ENCODE data around the gene SSBP4.

The SSBP4 gene

DNA sequence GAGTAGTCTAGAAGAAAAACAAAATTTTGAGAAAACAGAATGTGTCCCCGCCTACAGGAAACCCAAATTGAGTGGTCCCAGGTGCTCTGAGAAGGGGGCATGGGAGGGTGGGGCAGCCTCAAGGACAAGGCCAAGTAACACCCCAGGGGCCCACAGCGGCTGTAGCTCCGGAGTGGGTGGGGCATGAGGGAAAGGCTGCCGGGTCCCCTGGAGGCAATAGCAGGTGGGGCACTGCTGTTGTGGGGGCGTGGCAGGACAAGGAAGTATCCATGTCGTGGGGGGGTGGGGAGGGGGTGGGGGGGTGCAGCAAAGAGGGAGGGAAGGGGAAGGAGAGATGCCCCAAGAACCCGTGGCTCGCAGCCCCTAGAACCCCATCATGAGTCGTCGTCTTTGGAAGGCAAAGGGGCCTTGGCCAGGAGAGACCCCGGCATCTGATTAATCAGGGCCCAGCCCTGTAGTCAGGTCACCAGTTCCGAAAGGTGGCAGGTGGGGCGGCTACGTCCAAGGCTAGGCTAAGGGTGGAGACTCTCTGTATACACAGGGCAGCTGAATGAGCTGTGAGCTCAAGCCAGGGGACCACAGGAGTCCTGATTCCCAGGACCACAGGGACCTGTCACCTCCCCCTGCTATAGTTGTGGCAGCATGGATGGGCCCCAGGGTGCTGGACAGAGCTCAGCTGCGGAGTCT lies 26.2 kb downstream of the SSBP4 start:
- no peak for DNase-seq (ENCODE audit: low read depth)

DNA sequence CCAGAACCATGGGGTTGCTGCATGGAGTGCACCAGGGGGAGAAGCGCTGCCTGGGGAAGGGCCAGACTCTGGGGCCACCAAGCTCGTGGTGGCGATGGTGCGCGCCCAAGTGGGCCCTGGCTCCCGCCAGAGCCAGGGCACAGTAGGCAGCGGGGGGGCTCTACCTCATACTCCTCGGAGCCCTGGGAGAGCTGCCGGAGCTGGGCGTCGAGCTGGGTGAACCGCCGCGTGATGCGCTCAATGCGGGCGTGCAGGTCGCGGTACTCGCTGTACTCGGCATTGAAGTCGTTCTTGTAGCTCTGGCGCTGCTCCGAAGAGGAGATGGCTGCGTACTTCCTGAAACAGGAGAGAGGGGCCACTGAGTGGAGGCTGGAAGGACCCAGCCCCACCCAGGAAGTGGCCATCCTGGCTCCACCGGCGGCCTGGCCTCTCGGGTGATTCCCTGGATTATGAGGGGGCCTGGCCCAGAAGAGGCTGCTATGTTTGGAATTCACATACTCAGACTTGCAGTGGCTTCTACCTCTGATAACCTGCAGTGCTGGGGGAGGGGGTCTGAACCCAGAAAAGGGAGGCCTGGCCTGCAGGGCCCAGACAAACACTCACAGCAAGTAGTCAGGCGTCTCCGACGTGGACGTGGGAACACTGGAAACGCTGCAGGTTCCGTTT lies 27.1 kb downstream of the SSBP4 start:
- peak; percentile 49 for DNase-seq (ENCODE audit: low read depth)

DNA sequence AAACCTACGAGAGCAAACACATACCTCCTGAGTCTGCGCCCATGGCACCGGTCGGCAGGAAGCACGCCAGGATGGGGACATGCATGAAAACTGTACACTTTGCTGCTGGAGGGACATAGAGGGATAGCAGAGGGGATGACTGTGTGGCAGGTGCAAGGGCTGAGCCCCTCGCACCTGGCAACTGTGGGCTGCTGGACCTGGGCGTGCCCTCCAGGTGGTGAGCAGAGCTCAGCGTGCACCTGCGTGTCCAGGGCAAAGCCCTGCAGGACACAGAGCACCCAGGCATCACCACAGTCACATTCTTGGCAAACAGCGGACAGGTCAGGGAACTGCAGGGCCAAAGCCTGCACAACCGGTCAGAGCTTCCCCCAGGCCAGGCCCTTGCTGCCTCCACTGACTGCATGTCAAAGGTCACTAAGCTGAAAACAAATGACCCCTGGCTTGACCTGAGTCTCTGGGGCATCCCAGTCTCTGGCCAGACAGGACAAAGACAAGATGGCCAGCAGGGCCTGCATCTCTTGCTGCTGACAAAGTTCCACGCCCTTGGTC lies 27.7 kb downstream of the SSBP4 start:
- no peak for DNase-seq (ENCODE audit: low read depth)

DNA sequence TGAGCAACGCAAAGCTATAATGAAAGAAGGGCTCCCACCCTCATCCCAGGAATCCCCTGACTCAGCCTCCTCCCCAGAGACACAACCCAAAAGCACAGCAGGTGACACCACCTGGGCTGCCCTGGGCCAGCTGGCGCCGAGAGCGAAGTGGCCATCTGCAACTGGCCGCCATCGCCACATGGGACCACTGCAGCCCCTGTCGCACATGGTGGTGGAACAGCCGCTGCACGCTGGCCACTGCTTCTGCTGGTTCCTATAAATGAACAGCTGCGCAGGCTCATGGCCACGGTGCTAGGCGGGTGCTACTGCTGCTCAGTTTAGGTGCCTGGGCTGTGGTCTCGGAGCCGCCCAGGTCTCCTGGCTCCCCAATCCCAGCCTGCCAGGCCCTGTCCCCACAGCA lies 30.4 kb downstream of the SSBP4 start:
- DNase-seq (ENCODE audit: low read depth): no peak

DNA sequence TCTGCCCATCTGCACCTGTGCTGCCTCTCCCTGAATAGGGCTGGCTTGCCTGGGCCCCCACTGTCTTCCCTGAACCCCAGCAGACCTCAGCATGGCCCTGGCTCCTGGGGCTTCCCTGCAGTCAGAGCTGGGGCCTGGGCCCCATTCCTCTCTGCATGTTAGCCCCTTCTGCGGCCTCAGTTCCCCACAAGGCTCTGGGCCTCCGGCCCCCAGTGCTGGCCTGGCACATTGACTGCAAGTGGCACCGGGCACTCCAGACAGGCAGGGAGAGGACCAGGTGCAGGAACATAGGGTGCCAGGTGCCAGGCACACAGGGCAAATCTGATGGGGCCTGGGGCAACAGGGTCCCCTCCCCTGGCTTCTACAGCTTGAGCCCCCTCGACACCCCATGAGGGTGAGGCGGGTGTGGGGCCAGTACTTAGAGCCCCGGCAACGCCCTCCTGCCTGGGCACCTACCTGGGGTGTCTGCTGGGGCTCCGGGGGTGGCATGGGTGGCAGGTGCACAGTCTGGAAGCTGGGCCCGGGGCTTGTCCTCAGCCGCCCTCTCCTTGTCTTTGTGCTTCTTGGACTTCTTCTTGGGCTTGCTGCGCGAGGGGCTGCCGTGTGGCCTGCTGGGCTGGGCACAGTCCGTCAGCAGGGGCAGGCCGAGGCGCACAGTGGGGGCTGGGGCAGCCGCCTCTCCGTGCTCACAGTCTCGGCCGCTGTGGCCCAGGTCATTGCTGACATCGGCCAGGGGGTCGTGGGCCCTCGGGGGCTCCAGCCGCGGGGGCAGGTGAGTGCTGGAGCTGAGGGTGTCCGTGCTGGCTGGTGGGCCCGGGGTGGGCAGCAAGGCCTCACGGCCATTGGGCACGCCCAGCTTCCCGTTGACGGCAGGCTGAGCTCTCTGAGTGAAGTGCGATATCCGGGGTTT lies 31.1 kb downstream of the SSBP4 start:
- no peak for DNase-seq (ENCODE audit: low read depth)

DNA sequence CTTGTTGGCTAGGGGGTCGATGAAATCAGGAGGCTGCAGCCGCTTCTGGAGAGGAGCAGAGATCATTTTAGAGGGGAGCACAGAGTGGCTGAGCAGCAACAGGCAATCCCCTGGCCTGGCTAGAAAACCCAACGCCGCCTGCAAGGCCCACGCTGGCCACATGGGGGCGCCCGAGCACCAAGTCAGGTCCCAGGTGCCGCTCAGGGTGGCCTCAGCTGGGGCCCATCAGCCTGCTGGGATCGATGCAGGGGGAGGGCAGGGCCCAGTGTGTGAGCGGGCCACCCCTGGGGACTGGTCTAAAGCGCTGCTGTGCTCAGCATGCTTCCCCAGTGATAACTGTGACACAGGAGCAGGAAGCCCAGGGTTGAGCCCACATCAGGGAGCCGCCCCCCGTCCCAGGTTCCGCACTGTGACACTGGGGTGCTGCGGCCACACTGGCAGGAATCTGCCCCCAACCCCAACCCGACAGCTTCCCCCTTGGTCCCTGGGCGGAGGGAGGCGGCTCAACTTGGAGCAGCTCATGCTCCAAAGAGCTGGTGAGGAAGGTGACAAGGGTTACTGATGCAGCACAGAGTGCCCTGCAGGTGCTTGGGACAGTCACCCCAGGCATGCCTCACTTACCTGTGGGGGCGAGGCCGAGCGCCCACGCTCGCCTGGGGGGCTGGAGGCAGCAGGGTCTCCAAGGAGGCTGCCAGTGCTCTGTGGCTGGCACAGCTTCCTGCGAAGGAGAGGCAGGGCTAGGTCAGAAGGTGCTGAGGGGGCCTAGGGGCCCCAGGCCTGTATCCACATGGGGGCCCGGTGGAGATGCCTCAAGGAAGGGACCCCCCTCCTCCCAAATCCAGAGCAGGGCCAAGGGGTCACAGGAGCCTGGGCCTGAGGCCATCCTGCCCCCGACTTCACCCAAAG lies 32.0 kb downstream of the SSBP4 start:
- no peak for DNase-seq (ENCODE audit: low read depth)

DNA sequence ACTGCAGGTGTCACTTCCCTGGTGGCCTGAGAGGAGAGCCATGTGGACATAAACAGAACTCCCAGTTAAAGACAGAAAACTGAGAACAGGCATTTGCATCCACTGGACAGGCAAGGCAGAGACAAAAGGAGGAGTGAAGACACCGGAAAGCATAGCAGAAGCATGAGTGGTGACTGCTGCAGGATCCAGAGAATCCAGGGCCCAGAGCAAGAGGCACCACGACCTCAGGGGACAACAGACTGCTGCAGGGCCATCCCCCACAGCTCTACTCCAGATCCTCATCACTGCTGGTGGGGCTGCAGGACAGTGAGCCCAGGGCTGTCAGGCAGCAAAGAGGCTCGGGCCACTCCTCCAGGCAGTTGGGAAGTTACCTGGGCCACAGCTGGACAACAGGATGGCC lies 33.2 kb downstream of the SSBP4 start:
- no peak for DNase-seq (ENCODE audit: low read depth)

DNA sequence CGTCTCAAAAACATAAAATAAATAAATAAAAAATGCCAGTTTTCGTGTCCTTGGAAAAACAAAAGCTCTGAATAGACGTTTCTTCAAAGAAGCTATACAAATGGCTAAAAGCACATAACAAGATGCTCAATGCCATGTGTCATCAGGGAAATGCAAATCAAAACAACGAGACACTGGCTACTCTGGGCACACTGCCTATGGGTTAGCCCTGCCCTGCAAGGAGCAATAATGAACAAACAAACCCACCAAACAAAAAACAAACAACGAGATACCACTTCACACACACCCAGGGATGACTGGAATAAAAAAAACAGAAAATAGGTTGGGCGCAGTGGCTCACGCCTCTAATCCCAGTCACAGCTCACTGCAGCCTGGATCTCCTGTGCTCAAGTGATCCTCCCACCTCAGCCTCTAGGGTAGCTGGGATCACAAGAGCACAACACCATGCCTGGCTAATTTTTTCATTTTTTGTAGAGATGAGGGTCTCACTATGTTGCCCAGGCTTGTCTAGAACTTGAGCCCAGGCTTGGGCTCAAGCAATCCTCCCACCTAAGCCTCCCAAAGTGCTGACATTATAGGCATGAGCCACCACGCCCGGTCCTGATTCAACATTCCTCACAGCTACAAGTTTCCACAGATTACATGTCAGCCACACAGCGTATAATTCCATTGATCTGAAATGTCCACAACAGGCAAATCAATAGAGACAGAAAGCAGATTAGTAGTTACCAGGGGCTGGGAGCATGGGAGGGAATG lies 34.2 kb downstream of the SSBP4 start:
- DNase-seq (ENCODE audit: low read depth): no peak

DNA sequence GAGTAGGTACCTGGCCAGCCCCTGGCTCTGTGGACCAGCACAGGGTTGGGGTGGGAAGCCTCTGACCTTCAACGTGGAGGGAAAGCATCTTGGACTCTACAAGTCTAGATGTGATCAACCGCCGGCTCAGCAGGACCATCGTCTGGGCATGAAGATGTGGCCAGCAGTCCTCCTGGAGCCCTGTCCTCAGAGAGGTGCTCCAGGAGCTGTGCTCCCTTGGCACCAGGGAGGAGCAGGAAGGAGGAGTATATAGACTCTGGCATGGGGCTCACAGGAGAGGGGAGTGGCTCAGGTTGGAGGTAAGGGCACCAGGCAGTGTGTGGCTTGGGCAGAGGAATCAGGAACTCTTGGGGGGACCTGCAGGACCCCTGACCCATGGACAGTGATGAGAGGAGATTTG lies 37.1 kb downstream of the SSBP4 start:
- DNase-seq (ENCODE audit: low read depth): no peak

DNA sequence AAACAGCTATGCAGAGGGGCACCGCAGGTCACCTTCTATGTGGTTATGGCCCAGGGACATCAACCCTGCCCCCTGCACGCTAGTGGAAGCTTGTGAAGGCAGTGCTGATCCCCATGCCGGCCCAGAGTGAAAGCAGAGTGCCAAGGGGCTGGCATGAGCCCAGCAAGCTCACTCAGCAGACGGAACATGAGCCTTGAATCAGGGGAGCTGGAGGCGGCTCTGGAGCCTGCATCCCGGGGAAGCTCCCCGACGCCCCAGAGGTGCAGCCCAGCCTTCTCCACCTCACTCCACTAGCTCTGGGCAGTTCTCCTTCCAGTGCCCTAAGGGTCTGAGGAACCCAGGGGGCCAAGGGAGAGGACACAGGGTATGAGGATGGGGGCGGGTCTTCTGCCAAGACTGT lies 37.8 kb downstream of the SSBP4 start:
- DNase-seq (ENCODE audit: low read depth): no peak

DNA sequence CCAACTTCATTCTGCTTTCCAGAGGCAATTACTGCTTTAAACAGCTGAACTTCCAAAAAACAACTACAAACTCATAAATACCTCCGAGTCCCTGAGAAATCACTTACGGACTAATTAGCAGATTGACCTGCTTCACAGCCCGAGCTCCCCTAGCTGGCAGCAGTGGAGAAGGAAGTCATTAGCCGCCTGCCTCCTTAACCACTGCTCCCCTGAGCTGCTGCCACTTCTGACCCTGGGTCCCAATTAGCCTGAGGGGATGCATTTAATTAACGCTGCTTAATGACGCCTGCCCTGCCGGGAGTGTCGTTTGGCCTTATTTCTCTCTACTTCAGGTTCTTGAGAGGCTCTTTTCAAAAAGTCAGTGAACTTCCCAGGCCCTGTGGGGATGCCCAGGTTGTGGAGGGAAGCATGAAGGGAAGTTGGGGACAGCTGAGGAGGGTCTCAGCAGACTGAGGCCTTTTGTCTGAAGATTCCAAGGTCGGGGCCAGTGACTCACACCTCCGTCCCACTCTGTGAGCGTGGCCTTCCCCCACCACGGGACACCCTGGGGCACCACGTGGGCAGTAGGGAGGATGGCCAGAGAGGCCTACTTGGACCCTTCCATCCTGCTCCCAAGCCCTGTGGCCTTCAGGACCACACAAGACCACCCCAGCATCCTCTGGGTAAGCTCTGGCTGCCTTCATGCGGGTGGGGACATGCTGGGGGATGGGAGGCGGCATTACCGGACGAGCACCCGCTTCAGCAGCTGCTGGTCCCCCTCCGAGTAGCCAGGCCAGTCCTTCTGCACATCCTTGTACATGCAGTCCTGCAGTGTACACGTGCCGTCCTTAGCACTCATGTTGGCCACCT lies 38.5 kb downstream of the SSBP4 start:
- DNase-seq (ENCODE audit: low read depth): no peak

DNA sequence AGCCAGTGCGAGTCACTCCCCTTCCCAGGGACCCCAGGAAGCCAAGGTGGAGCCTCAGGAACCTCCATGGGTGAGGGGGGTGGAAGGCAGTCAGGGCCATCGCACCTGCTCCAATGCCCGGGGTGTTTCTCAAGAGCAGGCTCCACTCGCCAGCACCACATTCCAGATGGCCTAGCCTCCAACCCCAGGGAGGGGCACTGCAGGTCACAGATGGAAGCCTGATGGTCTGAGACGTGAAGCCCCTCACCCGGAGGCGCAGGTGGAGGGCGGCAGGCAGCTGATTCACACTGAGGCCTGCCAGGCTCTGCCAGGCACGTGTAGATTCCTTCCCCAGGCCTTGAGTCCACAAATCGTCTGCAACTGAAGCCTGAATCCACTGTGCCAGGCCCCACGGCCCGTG lies 41.7 kb downstream of the SSBP4 start:
- DNase-seq (ENCODE audit: low read depth): no peak

DNA sequence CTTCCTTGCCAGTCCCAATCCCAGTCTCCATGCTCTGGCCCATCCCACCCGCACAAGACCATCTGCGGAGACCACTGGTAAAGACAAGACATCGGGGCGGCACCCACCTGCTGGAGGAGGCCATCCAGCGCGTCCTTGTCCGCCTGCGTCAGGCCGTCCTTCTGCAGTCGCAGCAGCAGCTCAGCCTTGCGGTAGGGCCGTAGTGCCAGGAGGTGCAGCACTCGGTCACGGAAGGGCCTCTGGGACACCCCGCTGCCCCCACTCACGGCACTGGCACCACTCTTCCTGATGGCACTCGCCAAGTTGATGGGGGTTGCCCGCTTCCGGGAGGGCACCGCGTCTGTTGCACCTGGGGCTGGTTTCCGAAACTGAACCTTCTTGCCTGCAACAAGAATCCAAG lies 42.3 kb downstream of the SSBP4 start:
- DNase-seq (ENCODE audit: low read depth): no peak

DNA sequence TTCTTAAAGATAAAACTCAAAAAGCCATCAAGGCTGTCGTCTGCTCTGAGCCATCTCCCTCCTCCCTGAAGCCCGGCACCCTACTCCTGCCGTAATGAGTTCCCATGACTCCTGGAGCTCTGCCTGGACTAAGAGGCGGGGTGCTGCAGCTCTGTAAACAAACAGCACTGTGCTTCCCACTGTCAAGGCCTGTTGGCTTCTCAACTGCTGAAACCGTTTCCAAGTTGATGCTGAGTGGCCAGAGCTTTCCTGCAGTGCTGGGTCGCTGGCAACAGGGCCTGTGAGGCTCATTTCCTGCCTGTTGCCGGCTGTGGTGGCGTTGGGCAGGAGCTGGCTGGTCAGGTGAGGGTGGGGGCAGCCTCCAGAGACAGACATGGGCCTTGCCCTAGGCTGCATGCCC lies 45.4 kb downstream of the SSBP4 start:
- peak; percentile 81 for DNase-seq (ENCODE audit: low read depth)

DNA sequence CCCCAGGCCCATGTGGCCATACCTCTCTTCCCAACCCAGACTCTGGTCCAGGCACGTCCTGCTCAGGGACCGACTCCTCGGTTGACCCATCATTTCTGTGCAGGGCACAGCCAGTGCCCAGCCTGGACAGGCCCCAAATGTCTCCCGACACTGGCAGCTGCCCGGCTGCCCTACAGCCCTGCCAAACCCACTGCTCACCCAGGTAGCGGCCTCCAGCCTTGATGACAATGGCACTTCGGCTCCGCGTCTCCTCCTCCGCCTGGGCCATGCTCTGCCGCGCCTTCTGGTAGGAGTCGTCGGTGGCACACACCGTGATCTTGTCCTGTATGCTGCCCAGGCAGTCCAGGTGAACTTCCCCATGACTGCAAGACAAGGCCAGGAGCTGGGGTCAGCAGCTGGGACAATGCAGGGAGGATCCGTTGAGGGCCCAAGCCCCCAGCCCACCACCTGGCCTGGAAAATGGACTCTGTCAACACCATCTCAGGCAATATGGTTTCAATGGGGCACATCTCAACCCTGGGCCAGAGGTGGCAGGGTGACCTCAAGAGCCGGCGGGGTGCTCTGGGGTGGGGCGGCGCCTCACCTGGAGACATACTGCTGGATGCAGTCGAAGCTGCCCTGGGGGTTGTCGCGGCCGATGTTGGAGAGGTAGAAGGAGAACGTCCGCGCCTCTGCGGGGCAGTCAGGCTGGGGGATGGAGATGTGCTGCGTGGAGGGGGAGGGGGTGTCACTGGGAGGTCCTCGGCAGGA lies 46.2 kb downstream of the SSBP4 start:
- DNase-seq (ENCODE audit: low read depth): no peak

DNA sequence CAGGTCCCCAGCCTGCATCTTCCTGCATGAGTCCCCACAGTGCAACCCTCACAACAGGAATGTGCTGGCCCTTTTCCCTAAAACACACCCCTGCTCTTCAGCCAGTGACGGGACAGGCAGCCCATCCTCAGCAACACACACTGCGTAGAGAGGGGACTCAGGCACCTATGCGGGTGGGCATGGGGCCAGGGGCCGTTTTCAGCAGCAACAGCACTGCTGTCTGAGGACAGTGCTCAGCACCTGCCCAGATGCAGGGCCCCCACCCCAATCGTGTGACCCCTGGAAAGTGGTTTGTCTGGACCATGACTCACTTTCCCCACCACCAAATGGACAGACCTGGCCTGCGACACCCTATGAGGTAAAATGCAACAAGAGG lies 46.8 kb downstream of the SSBP4 start:
- no peak for DNase-seq (ENCODE audit: low read depth)

DNA sequence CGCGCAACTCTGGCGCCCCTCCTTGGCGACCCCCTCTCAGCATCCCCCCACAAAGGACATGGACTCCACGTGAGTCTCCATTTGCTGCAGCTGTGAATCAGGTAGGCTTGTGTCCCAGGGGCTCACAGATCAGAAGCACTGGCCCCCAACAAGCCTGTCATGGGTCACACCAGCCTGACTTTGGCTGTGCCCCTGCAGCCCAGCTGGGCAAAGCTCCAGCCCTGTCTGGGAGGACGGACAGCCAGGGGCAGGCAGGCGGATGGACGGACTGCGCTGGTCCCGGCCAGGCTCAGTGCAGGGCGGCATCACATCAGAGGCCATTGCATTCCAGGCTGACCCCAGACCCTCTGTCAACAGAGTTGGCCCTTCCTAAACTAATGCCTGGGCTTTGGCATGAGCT lies 47.2 kb downstream of the SSBP4 start:
- DNase-seq (ENCODE audit: low read depth): no peak

DNA sequence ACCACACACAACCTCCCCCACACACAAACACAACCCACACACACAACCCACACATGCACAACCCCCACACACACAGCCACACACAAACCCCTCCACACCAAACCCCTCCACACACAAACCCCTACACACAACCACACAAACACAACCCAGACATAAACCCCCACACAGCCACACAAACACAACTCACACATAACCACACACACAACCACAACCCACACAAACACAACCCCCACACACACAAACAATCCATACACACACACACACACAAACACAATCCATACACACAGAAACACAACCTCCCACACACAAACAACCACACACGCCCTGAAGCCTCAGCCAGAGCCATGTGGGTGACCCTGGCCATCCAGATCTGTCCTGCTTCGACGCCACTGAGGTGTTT lies 48.8 kb downstream of the SSBP4 start:
- DNase-seq (ENCODE audit: low read depth): no peak

DNA sequence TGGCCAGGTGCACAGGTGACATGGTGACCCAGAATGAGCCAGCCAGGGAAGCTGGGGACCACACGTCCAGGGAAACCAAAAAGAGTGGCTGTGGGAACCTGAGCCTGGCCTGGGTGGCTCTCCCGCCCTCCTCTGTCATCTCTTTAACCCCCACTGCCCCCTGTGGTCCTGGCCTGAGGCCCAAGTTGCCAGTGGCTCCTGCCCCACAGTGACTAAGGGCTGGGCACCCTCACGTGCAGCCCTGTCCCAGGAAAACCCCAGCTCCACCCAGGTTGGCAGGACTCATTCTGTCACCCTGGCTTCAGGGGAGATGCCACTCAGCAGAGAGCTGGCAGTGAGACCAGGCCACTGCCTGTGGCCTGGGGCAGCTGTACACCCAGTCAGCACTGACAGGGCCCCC lies 49.3 kb downstream of the SSBP4 start:
- DNase-seq (ENCODE audit: low read depth): no peak

Measured in amniotic epithelial cell (primary cell).